ENCODE results near the gene WDR83.

The WDR83 gene

DNA sequence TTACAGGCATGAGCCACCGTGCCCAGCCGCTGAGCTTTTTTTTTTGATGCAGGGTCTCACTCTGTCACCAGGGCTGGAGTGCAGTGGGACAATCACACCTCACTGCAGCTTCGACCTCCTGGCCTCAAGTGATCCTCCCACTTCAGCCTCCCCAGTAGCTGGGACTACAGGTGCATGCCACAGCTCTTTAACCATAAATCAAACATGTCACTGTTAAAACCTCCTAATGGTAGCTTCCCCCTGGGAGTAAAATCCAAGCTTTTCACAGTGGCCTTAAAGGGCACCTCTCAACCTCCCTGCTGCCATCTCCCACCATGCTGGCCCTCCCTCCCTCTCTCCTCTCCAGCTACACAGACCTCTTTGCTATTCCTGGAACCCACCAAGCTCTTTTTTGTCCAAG is 19.2 kb downstream of the WDR83 start:
- TF ChIP-seq, protein P1, sequence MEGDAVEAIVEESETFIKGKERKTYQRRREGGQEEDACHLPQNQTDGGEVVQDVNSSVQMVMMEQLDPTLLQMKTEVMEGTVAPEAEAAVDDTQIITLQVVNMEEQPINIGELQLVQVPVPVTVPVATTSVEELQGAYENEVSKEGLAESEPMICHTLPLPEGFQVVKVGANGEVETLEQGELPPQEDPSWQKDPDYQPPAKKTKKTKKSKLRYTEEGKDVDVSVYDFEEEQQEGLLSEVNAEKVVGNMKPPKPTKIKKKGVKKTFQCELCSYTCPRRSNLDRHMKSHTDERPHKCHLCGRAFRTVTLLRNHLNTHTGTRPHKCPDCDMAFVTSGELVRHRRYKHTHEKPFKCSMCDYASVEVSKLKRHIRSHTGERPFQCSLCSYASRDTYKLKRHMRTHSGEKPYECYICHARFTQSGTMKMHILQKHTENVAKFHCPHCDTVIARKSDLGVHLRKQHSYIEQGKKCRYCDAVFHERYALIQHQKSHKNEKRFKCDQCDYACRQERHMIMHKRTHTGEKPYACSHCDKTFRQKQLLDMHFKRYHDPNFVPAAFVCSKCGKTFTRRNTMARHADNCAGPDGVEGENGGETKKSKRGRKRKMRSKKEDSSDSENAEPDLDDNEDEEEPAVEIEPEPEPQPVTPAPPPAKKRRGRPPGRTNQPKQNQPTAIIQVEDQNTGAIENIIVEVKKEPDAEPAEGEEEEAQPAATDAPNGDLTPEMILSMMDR (IDR thresholded peaks at IDR 0.05; ENCODE audit: insufficient read depth, low read depth, low read length, missing control alignments): no peak
- H3K4me3 ChIP-seq (ENCODE audit: low read length): no peak overlapping the region
- no peak for DNase-seq (ENCODE audit: low read depth)

DNA sequence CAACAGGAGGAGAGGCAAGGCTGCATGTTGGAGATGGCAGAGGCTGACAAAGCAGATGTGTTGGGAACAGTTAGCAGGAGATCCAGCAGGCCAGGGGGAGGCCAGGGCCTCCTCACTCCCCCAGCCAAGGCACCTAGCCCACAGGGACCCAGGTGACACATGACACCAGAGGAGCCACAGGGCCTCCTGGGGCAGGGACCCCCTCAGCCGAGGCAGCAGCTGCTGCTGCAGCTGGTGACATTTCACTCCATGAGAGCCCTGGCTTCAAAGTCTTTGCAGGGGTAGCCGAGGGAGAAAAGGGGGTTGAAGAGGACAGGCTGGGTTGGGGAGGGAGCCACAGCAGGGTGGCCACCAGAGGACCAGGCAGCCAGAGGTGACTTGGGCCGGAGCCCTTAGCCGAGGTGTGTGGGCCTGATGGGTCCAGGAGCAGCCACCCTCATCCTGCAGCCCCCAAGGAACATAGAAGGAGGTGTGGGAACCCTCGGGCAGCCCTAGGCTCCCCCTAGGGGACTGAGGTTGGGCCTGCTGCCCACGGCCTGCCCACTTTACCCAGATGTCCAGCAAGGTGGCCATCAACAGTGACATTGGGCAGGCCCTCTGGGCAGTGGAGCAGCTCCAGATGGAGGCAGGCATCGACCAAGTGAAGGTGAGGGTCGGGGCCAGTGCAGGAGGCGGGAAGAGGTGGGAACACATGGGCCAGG is 21.0 kb downstream of the WDR83 start, which contains the start of gene GNG14:
GNG14 (plus strand) TSS at position 503 of the 701 bp plus-strand sequence; CDS start at position 554, 51 bp downstream.
- TF ChIP-seq, protein P1 (IDR thresholded peaks at IDR 0.05; ENCODE audit: insufficient read depth, low read depth, low read length, missing control alignments): no peak
- no peak for DNase-seq (ENCODE audit: low read depth)

DNA sequence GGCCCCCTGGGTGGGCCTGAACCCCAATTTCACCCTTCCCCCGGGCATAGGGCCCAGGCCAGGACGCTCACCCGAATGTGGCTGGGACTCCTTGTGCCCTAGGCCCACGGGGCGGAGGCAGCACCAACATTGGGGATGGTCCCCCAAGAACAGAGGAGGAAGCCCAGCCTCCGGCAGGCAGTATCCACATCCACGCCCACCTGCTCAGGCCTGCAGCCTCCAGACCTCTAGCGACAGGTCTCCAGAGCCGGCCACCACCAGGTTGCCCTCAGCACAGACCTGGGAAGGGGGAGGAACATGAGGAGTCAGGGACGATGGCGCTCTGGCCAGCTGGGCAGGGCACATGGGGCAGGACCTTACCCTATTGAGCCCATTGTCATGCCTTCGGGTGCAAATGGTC is 22.4 kb downstream of the WDR83 start:
- H3K4me3 ChIP-seq (ENCODE audit: low read length): no peak overlapping the region
- TF ChIP-seq, protein P1 (IDR thresholded peaks at IDR 0.05; ENCODE audit: insufficient read depth, low read depth, low read length, missing control alignments): no peak
- DNase-seq (ENCODE audit: low read depth): no peak

More for the DNA sequence above, 21.0 kb downstream of the WDR83 start, which contains the start of gene GNG14:
- no peak within 1 kb of the TSS for H3K4me3 ChIP-seq (ENCODE audit: low read length)

DNA sequence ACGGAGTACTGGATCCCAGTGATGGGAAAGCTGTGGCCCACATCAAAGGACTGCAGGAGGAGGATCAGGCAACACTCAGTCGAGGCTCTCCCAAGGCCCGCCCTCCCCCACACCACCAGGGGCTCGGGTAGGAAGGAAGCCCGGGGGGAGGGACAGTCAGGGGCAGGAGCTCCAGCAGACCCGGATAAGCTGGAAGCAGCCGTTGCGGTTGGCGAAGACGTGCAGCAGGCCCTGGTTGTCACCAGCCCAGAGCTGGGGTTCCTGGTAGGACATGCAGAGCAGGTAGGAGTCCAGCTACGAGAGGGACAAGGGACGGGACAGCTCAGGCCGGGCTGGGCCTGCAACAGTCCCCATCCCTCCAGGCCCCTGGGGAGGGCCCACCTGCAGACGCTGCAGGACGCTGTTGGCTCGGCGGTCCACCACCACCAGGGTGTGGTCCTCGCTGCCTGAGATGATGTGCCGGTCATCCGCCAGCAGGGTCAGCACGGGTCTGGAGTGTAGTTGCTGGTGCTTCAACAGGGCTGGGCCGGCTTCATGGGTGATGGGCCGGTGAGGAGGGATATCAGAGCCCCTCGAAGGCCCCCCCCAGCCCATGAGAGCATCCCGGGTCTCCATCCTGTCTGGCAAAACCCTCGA is 23.1 kb downstream of the WDR83 start:
- TF ChIP-seq, protein P1 (IDR thresholded peaks at IDR 0.05; ENCODE audit: insufficient read depth, low read depth, low read length, missing control alignments): no peak

DNA sequence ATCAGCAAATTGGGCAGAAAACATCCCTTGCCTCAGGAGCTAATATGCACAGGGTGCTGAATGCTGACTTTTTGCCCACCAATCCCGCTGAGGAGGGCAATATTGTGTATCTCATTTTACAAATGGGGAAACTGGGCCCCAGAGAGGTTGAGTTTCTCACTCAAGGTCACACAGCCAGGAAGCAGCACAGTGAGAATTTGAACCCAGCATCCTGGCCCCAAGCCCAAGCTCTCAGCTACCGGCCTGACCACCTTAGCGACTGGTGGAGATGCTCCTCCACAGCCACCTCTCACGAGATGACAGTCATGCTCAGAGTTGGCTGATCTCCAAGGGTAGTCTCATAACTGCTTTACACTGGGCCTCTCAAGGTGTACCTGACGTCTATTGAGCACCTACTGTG is 26.4 kb downstream of the WDR83 start:
- no peak for DNase-seq (ENCODE audit: low read depth)
- TF ChIP-seq, protein P1 (IDR thresholded peaks at IDR 0.05; ENCODE audit: insufficient read depth, low read depth, low read length, missing control alignments): no peak
- H3K4me3 ChIP-seq (ENCODE audit: low read length): no peak overlapping the region

More for the DNA sequence above, 23.1 kb downstream of the WDR83 start:
- no peak for DNase-seq (ENCODE audit: low read depth)
- H3K4me3 ChIP-seq (ENCODE audit: low read length): no peak overlapping the region

DNA sequence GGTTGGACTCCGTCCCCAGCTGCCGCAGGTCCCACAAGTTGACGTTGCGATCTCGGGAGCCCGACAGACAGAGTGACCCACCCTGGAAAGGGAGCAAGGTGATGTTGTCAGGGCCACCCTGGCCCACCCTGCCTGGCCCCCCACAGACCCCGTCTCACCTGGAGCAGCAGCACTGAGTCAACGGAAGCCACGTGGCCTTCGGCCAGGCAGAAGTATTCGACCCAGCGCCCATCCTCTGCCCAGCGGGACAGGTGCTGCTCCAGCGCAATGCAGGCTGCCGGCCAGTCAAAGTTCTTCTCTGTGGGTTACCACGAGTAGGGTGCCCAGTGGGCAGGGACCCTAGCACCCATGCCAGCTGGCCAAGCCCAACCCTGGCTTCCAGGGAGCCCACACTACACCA is 28.0 kb downstream of the WDR83 start:
- DNase-seq (ENCODE audit: low read depth): no peak
- TF ChIP-seq, protein P1 (IDR thresholded peaks at IDR 0.05; ENCODE audit: insufficient read depth, low read depth, low read length, missing control alignments): no peak
- no peak overlapping the region for H3K4me3 ChIP-seq (ENCODE audit: low read length)
